Esophagus squamous epithelium (tissue), 4 donors: ENCODE measurements around the gene SLC16A5.

Source experiments
- CTCF ChIP-seq, 6 experiments: fragments of 450-650 bp in 4 of 6; fragments of 200-600 bp in 2 of 6; sonication (generic) in 2 of 6; IDR thresholded peaks; one replicate each; pipeline ENCODE4 v1.5.1; 2016 to 2019; ENCODE audit warnings: antibody characterized with exemption in 6 of 6, mild to moderate bottlenecking in 4 of 6, moderate library complexity in 4 of 6
- POLR2A ChIP-seq, 4 donors: fragments of 450-650 bp; IDR thresholded peaks; one replicate each; pipeline ENCODE4 v1.6.1; 2017; ENCODE audit warnings: antibody characterized with exemption in 4 of 4, mild to moderate bottlenecking in 4 of 4, moderate library complexity in 3 of 4

GRCh38 chr17:75059369-75060345 lies 28.1 kb upstream of the SLC16A5 start:
- TF ChIP-seq POLR2A (IDR thresholded peaks at IDR 0.05) (no peak), CTCF (IDR thresholded peaks at IDR 0.05) (peak in 5 of 6 experiments; percentile 24 to 41 (median 37))
